Testis (tissue), 3 donors: ENCODE data around the gene MDGA2. TPM values are rescaled to one million over a fixed set of nuclear protein-coding genes. Genes with fewer than 3 reads are reported as not detected.

Source experiments
- DNase-seq: peaks from one replicate; pipeline ENCODE4 v3.0.0-alpha.2; 2019
- H3K27ac ChIP-seq, 2 donors: fragments of 200-600 bp; sonication (generic); one replicate each; pipeline ENCODE4 v1.5.1; 2019
- H3K27me3 ChIP-seq: fragments of 200-600 bp; sonication (generic); one replicate; pipeline ENCODE4 v1.5.1; 2019
- H3K36me3 ChIP-seq: fragments of 200-600 bp; sonication (generic); one replicate; pipeline ENCODE4 v1.5.1; 2017; ENCODE audit warnings: low read depth; ENCODE audit errors: missing control alignments
- H3K4me1 ChIP-seq: fragments of 200-600 bp; sonication (generic); one replicate; pipeline ENCODE4 v1.5.1; 2019
- H3K4me3 ChIP-seq, 2 donors: fragments of 200-600 bp; sonication (generic); one replicate each; pipeline ENCODE4 v1.5.1; 2017 to 2019
- H3K9me3 ChIP-seq: fragments of 200-600 bp; sonication (generic); one replicate; pipeline ENCODE4 v1.5.1; 2017
- CTCF ChIP-seq, 3 experiments: fragments of 450-650 bp in 2 of 3; fragments of 200-600 bp in 1 of 3; sonication (generic) in 1 of 3; IDR thresholded peaks; one replicate each; pipeline ENCODE4 v1.5.1; 2016 to 2019; ENCODE audit warnings: antibody characterized with exemption in 3 of 3, mild to moderate bottlenecking in 2 of 3, moderate library complexity in 1 of 3
- POLR2A ChIP-seq: fragments of 450-650 bp; IDR thresholded peaks from one replicate; pipeline ENCODE4 v1.6.1; 2017; ENCODE audit warnings: antibody characterized with exemption, mild to moderate bottlenecking, moderate library complexity
- WGBS, 2 donors: methylation state at CpG; one replicate each; pipeline ENCODE4 v1.1.5; 2018; 5-methylcytosine and 5-hydroxymethylcytosine counted together
- intact Hi-C: fragments of 100-400 bp; cut with DNase I; formaldehyde crosslinking; loops from one replicate; pipeline ENCODE4 v1.15.1; 2023; ENCODE audit warnings: low total_unique reads
- polyA plus RNA-seq: library from polyadenylated mRNA; stranded (reverse); fragments of 350-450 nt; fragmentation: Illumina TruSeq; extraction: RNeasy Lipid Tissue Mini Kit (QIAGEN cat#74804); gene quantifications from one replicate; pipeline ENCODE4 v1.2.3, GENCODE V29; 2014; ENCODE audit warnings: low read depth, low replicate concordance; ENCODE audit not compliant: insufficient read depth
- total RNA-seq, 2 donors: library from RNA; depleted of rRNA; stranded (reverse); fragments of >200 nt; gene quantifications; one replicate each; pipeline ENCODE4 v1.2.3, GENCODE V29; 2016

Gene MDGA2
- total and polyA plus RNA-seq, 3 donors from 2014 or later = 3.9 to 11.6 (median 8.4) TPM

DNA sequence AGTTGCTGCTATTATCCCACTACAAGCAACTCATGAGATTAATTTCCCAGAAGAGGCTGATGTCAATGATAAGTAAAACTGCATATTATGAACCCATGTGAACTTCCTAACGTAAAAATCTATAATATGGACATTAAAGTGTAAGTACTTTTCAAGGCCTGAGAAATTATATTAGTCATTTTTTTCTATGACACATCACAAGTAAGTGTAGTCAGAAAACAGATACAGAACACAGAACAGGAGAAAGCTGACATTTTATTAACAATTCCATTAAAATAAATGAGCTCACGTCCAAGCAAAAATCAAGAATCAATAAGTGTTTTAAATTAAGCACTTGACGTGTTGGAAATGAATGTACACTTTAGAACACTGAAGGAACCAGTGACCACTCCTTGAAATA lies 155.0 kb downstream of the MDGA2 start:
- H3K4me3 ChIP-seq = no peak overlapping the region
- intact Hi-C loops = no loop called here

GRCh38 chr14:47511829-47512228 lies 163.6 kb downstream of the MDGA2 start:
- 81 to 84% methylated on average over 2 of the region's 2 CpGs for WGBS, 2 donors
- Histone ChIP-seq H3K27ac (no peak overlapping the region), H3K27me3 (no peaks in the 10 kb centered on the region), H3K4me1 (no peaks in the 10 kb centered on the region), H3K36me3 (no peaks in the 10 kb centered on the region), H3K9me3 (no peaks in the 10 kb centered on the region), H3K4me3 (no peak overlapping the region)
- TF ChIP-seq CTCF (IDR thresholded peaks at IDR 0.05) = no peak
- TF ChIP-seq POLR2A = no peak
- no peak for DNase-seq
- intact Hi-C loops = no loop called here

More for the DNA sequence above, 155.0 kb downstream of the MDGA2 start:
- WGBS, 2 donors = 87 to 92% methylated on average over 3 of the region's 3 CpGs
- Histone ChIP-seq H3K36me3 (no peaks in the 10 kb centered on the region), H3K4me1 (no peaks in the 10 kb centered on the region), H3K9me3 (no peaks in the 10 kb centered on the region), H3K27me3 (no peaks in the 10 kb centered on the region), H3K27ac (no peak overlapping the region)
- TF ChIP-seq CTCF (IDR thresholded peaks at IDR 0.05) (no peak), POLR2A (no peak)
- DNase-seq = no peak

GRCh38 chr14:47509957-47510356 lies 165.4 kb downstream of the MDGA2 start:
- DNase-seq = no peak
- no peaks in the 10 kb centered on the region for H3K36me3 ChIP-seq
- H3K27ac ChIP-seq = no peak overlapping the region
- no peak overlapping the region for H3K4me3 ChIP-seq
- H3K9me3 ChIP-seq = no peaks in the 10 kb centered on the region
- H3K4me1 ChIP-seq = no peaks in the 10 kb centered on the region
- 70 to 85% methylated on average over 5 of the region's 5 CpGs for WGBS, 2 donors
- intact Hi-C loops = no loop called here
- no peak for TF ChIP-seq CTCF (IDR thresholded peaks at IDR 0.05)
- no peak for TF ChIP-seq POLR2A
- H3K27me3 ChIP-seq = no peaks in the 10 kb centered on the region

DNA sequence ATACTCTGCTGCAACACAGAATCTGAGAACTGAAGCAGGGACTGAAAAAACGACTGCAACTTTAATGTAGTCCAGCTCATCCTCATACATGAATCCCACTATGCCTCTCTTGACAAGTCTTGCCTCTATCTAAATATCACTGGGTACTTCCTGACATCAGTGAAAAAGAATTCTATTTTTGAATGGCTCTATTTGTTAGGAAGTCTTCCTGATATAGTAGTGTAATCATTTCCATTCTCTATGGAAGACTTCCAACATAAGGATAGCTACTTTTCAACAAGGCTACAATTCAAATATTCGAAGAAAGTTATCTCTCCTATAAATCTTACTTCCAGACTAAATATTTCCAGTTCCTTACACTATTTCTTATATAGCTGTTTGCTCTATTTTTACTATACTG lies 167.5 kb downstream of the MDGA2 start:
- 27 to 42% methylated on average over 2 of the region's 2 CpGs for WGBS, 2 donors

More for the DNA sequence above, 167.5 kb downstream of the MDGA2 start:
- intact Hi-C loops = no loop called here
- Histone ChIP-seq H3K9me3 (no peaks in the 10 kb centered on the region), H3K27me3 (no peaks in the 10 kb centered on the region), H3K4me1 (no peaks in the 10 kb centered on the region), H3K27ac (no peak overlapping the region), H3K36me3 (no peaks in the 10 kb centered on the region), H3K4me3 (no peak overlapping the region)
- TF ChIP-seq POLR2A (no peak), CTCF (IDR thresholded peaks at IDR 0.05) (no peak)
- no peak for DNase-seq
